A673 (cell line): ENCODE results near the gene VPS8. TPM values are rescaled to one million over a fixed set of nuclear protein-coding genes. Genes with fewer than 3 reads are reported as not detected.

Experiments
- BruUV-seq: library from RNA; stranded (reverse); fragments of 400-500 nt; replicated peaks from 2 replicates; lab custom pipeline; 2021; lab: Mats Ljungman, UMichigan
- CTCF ChIA-PET: fragments of 300-600 bp; sonication (Branson Sonifier 250); formaldehyde crosslinking; loops from one replicate; lab custom pipeline; 2022; ENCODE audit warnings: antibody characterized with exemption; lab: Charles Lee
- POLR2A ChIA-PET: fragments of 300-600 bp; sonication (Branson Sonifier 250); formaldehyde crosslinking; loops from one replicate; lab custom pipeline; 2022; ENCODE audit warnings: antibody characterized with exemption; ENCODE audit not compliant: low non-redundant PET; lab: Charles Lee
- DNase-seq: peaks from one replicate; pipeline ENCODE4 v3.0.0-alpha.2; 2015; ENCODE audit warnings: low spot score
- H3K27ac ChIP-seq: fragments of 200-600 bp; sonication (generic); 2 replicates; pipeline ENCODE4 v1.5.1; 2016; ENCODE audit warnings: mixed run types, low read depth, mild to moderate bottlenecking, mixed read lengths, antibody characterized with exemption, low read length; ENCODE audit not compliant: poor library complexity, severe bottlenecking
- H3K27me3 ChIP-seq: fragments of 200-600 bp; sonication (generic); replicated peaks from 2 replicates; pipeline ENCODE4 v1.6.1; 2017; ENCODE audit warnings: mixed run types, low read depth, mild to moderate bottlenecking, mixed read lengths, antibody characterized with exemption, low read length; ENCODE audit not compliant: insufficient read depth, poor library complexity
- H3K36me3 ChIP-seq: fragments of 200-600 bp; sonication (generic); 2 replicates; pipeline ENCODE4 v1.6.1; 2016; ENCODE audit warnings: mixed run types, mild to moderate bottlenecking, mixed read lengths, antibody characterized with exemption, low read length; ENCODE audit not compliant: insufficient read depth, poor library complexity, severe bottlenecking
- H3K4me1 ChIP-seq: fragments of 200-600 bp; sonication (generic); 2 replicates; pipeline ENCODE4 v1.6.1; 2017; ENCODE audit warnings: mixed run types, mild to moderate bottlenecking, mixed read lengths, antibody characterized with exemption, low read length; ENCODE audit not compliant: insufficient read depth, poor library complexity, severe bottlenecking
- H3K4me3 ChIP-seq: fragments of 200-600 bp; sonication (generic); 2 replicates; pipeline ENCODE4 v1.5.1; 2016; ENCODE audit warnings: low read depth, mixed run types, mild to moderate bottlenecking, mixed read lengths, low read length; ENCODE audit not compliant: poor library complexity, severe bottlenecking
- H3K9me3 ChIP-seq: fragments of 200-600 bp; sonication (generic); 2 replicates; pipeline ENCODE4 v1.6.1; 2016; ENCODE audit warnings: mixed run types, low read depth, mild to moderate bottlenecking, mixed read lengths, antibody characterized with exemption, low read length; ENCODE audit not compliant: poor library complexity, severe bottlenecking
- EZH2 ChIP-seq: fragments of 200-600 bp; sonication (generic); IDR thresholded peaks from 2 replicates; pipeline ENCODE4 v1.6.1; 2017; ENCODE audit warnings: borderline replicate concordance, low read depth, mild to moderate bottlenecking, mixed read lengths, antibody characterized with exemption, low read length; ENCODE audit not compliant: poor library complexity, severe bottlenecking
- intact Hi-C: fragments of 100-400 bp; cut with micrococcal nuclease; formaldehyde crosslinking; loops from one replicate; pipeline ENCODE4 v1.10.0; 2022; ENCODE audit not compliant: unreplicated experiment
- total RNA-seq: library from RNA; stranded (reverse); gene quantifications from 2 replicates; pipeline ENCODE4 v1.2.3, GENCODE V29; 2021
- TF ChIP-seq, protein P1 (sequence below): fragments of 300-800, 200-600 bp; sonication (generic); conservative IDR thresholded peaks from 2 replicates; pipeline ENCODE4 v1.5.1; 2017; ENCODE audit warnings: low read depth, mild to moderate bottlenecking, antibody characterized with exemption, low read length, moderate library complexity, mixed read lengths

VPS8 gene
- total RNA-seq, 1 experiment from 2014 or later: 42.3 TPM

DNA sequence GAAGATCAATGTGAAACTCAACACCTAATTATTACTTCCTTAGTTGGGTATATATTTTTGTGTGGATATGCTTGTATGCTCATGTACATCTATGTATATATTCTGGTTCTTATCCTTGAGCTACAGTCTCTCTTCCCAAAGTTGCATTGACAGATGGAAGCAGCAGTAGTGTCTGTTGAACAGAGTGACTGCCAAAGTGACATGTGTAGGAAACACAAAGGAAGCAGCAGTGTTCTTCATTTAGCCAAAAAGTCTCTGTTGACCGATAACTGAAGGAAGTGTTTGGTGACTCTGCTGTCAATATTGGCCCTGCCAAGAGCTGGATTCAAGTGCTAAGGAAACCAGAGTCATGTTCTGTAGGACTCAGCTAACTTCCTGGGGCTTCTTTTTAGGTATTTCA is 217.1 kb downstream of the VPS8 start:
- BruUV-seq: no TSS peak
- CTCF ChIA-PET: no interaction called here
- Histone ChIP-seq H3K36me3 (no peaks in the 10 kb centered on the region), H3K4me1 (no peaks in the 10 kb centered on the region), H3K4me3 (no peak overlapping the region), H3K27ac (no peak overlapping the region), H3K9me3 (no peaks in the 10 kb centered on the region), H3K27me3 (no peaks in the 10 kb centered on the region)
- no peak for TF ChIP-seq EZH2
- TF ChIP-seq, protein P1, sequence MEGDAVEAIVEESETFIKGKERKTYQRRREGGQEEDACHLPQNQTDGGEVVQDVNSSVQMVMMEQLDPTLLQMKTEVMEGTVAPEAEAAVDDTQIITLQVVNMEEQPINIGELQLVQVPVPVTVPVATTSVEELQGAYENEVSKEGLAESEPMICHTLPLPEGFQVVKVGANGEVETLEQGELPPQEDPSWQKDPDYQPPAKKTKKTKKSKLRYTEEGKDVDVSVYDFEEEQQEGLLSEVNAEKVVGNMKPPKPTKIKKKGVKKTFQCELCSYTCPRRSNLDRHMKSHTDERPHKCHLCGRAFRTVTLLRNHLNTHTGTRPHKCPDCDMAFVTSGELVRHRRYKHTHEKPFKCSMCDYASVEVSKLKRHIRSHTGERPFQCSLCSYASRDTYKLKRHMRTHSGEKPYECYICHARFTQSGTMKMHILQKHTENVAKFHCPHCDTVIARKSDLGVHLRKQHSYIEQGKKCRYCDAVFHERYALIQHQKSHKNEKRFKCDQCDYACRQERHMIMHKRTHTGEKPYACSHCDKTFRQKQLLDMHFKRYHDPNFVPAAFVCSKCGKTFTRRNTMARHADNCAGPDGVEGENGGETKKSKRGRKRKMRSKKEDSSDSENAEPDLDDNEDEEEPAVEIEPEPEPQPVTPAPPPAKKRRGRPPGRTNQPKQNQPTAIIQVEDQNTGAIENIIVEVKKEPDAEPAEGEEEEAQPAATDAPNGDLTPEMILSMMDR: no peak
- intact Hi-C loops: no loop called here
- no peak for DNase-seq
- POLR2A ChIA-PET: no interaction called here

DNA sequence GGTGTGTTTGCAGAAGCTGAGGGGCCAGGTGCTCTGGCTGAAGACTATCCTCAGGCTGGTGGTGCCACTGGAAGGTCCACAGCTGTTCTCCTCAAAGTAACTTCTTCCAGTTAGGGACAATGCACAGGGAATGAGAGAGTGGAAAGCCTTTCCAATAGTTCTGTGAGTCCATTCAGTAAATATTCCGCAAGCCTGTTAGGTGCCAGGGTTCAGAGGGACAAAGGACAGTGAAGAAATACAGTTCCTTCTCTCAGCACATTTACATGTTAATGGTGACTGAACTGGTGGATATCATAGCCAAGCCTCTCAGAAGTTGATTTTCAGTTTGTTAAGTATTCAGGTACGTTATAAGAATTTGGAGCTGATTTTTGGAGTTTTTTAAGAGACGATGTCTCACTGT is 218.4 kb downstream of the VPS8 start:
- CTCF ChIA-PET: no interaction called here
- TF ChIP-seq EZH2: no peak
- TF ChIP-seq, protein P1: no peak
- no peak for DNase-seq
- Histone ChIP-seq H3K27me3 (no peaks in the 10 kb centered on the region), H3K4me3 (no peak overlapping the region), H3K9me3 (no peaks in the 10 kb centered on the region), H3K36me3 (no peaks in the 10 kb centered on the region), H3K27ac (no peak overlapping the region), H3K4me1 (no peaks in the 10 kb centered on the region)
- intact Hi-C loops: no loop called here
- BruUV-seq: no TSS peak
- POLR2A ChIA-PET: no interaction called here

DNA sequence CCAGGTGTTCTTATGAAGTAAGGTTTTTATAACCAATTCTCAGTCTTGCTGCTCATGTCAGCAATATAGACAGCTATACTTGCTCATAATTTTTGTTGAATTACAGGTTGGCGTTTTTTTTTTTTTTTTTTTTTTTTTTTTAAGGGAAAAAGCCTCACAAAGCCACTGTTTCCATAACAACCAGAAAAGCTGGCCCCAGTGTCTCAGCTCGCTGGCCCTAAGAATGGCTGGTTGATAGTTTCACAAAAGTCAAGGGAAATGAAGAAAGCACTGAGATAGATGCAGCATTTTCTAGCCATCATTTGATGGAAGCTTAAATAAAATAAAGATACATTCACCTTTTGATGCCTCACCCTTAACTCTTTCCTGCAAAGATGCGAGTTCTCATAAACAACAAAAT is 219.0 kb downstream of the VPS8 start:
- POLR2A ChIA-PET: interaction anchor here (0.7 kb wide), 1 partner anchor 184 kb away, joined by 3 read pairs; no protein-coding TSS in a partner anchor
- intact Hi-C loops: no loop called here
- TF ChIP-seq, protein P1: no peak
- Histone ChIP-seq H3K36me3 (no peaks in the 10 kb centered on the region), H3K4me3 (no peak overlapping the region), H3K27me3 (no peaks in the 10 kb centered on the region), H3K9me3 (no peaks in the 10 kb centered on the region), H3K4me1 (no peaks in the 10 kb centered on the region), H3K27ac (no peak overlapping the region)
- DNase-seq: no peak
- BruUV-seq: no TSS peak
- CTCF ChIA-PET: no interaction called here
